Parathyroid adenoma (tissue), 2 donors: ENCODE results near the gene SIX5.

Source experiments
- H2AFZ ChIP-seq: fragments of 300-600 bp; sonication (generic); one replicate; pipeline ENCODE4 v1.7.0; 2017; ENCODE audit warnings: antibody characterized with exemption, mild to moderate bottlenecking
- H3K27ac ChIP-seq: fragments of 300-600 bp; sonication (generic); one replicate; pipeline ENCODE4 v1.7.0; 2017
- H3K27me3 ChIP-seq: fragments of 300-600 bp; sonication (generic); one replicate; pipeline ENCODE4 v1.7.0; 2017; ENCODE audit warnings: low read length; ENCODE audit not compliant: control insufficient read depth, insufficient read depth
- H3K36me3 ChIP-seq: fragments of 300-600 bp; sonication (generic); one replicate; pipeline ENCODE4 v1.7.0; 2017; ENCODE audit warnings: low read length; ENCODE audit not compliant: control insufficient read depth, insufficient read depth
- H3K4me1 ChIP-seq: fragments of 300-600 bp; sonication (generic); one replicate; pipeline ENCODE4 v1.7.0; 2017; ENCODE audit warnings: control low read depth
- H3K4me2 ChIP-seq: fragments of 300-600 bp; sonication (generic); one replicate; pipeline ENCODE4 v1.7.0; 2017; ENCODE audit warnings: low read length
- H3K4me3 ChIP-seq: fragments of 300-600 bp; sonication (generic); one replicate; pipeline ENCODE4 v1.7.0; 2017; ENCODE audit warnings: low read depth, low read length
- H3K79me2 ChIP-seq: fragments of 300-600 bp; sonication (generic); one replicate; pipeline ENCODE4 v1.7.0; 2017; ENCODE audit warnings: control low read depth
- H3K9ac ChIP-seq: fragments of 300-600 bp; sonication (generic); one replicate; pipeline ENCODE4 v1.7.0; 2017; ENCODE audit warnings: mild to moderate bottlenecking
- H3K9me3 ChIP-seq: fragments of 300-600 bp; sonication (generic); one replicate; pipeline ENCODE4 v1.7.0; 2017; ENCODE audit warnings: low read length; ENCODE audit not compliant: control insufficient read depth
- TF ChIP-seq, protein P1 (sequence below): fragments of 300-600 bp; sonication (generic); IDR thresholded peaks from one replicate; pipeline ENCODE4 v1.7.0; 2017; ENCODE audit warnings: antibody characterized with exemption, mild to moderate bottlenecking
- donor health status: primary hyperparathyroidism.

Gene SIX5

DNA sequence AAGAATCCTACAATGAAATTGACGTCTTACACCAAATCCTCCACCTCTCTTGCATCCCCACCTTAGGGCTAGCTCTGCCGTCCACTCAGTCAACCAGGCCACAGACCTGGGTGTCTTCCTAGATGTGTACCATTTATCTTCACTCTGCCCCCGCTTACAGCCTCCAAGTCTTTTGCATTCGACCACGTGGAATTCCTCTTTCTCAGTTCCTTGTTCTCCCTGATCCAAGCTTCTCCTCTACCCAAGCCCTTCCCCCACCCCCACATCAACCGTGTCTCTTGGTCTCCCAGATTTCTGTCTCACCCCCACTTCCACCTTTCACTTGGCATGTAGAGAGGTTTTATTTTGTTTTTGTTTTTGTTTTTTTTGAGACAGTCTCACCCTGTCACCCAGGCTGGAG lies 24.8 kb upstream of the SIX5 start:
- H3K27ac ChIP-seq = no peak overlapping the region
- H3K36me3 ChIP-seq = no peaks in the 10 kb centered on the region
- H3K9ac ChIP-seq = no peak overlapping the region
- TF ChIP-seq, protein P1, sequence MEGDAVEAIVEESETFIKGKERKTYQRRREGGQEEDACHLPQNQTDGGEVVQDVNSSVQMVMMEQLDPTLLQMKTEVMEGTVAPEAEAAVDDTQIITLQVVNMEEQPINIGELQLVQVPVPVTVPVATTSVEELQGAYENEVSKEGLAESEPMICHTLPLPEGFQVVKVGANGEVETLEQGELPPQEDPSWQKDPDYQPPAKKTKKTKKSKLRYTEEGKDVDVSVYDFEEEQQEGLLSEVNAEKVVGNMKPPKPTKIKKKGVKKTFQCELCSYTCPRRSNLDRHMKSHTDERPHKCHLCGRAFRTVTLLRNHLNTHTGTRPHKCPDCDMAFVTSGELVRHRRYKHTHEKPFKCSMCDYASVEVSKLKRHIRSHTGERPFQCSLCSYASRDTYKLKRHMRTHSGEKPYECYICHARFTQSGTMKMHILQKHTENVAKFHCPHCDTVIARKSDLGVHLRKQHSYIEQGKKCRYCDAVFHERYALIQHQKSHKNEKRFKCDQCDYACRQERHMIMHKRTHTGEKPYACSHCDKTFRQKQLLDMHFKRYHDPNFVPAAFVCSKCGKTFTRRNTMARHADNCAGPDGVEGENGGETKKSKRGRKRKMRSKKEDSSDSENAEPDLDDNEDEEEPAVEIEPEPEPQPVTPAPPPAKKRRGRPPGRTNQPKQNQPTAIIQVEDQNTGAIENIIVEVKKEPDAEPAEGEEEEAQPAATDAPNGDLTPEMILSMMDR = no peak
- H3K4me1 ChIP-seq = peaks cover 7% of the 10 kb centered on the region
- H3K27me3 ChIP-seq = no peaks in the 10 kb centered on the region
- H3K9me3 ChIP-seq = no peaks in the 10 kb centered on the region
- H3K4me3 ChIP-seq = no peak overlapping the region
- H3K79me2 ChIP-seq = peaks cover 3% of the 10 kb centered on the region
- H3K4me2 ChIP-seq = no peak overlapping the region
- no peak overlapping the region for H2AFZ ChIP-seq

DNA sequence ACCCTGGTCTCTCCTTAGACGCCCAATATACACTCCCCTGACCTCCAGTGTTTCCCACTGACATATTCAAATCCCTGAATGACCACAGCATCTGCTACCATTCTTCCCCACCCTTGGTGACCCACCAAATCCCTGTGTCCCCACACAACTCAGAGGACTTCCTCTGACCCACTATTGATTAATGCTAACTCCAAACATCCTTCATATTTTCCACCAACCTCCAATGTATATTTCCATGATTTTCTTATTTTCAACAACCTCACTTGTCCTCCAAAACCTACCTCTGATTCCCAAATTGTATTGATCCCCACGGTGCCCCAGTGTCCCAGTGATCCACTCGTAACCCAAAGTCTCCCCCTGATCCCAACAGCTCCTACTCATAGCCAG lies 24.1 kb upstream of the SIX5 start:
- no peak overlapping the region for H3K9ac ChIP-seq

DNA sequence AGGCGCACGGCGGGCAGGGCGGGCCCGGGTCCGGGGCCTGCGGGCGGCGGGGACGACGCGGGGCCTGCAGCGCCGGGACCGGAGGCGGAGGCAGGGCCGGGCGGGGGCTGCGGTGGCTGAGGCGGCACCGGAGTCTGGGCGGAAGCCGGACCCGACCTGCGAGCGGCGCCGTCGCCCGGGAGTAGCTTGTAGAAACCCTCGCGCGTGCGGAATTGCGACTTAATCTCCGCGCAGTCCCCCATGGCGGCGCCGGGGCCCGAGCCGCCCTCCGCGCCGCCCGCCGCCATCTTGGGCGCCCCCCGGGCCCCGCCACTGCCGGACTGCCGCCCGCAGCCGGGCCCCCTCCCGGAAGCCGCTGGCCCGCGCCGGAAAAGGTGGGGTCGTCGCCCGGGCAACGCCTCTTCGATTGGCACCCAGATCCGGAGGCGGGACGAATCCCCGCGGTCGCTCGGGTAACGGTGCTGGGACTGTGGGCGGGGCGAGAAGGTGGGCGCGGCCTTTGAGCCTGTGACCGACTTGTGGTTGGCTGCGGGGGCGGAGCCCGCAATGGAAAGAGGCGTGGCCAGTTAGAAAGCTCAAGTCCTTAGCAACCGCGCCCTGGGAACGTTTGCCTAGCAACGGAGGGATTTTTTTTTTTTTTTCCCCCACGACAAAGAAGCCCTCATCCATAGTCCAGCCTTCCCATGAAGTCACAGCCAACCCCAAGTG lies 23.6 kb upstream of the SIX5 start, which contains the start of gene DMWD:
TSS of gene DMWD (minus strand) at position 376 of the 708 bp plus-strand sequence. CDS start at position 287, 89 bp downstream.
- peak within 1 kb of the TSS; percentile 96 for H3K4me2 ChIP-seq
- TF ChIP-seq, protein P1 = no peak
- H3K27me3 ChIP-seq = no peaks in the 10 kb centered on the region
- H3K9ac ChIP-seq = no peak within 1 kb of the TSS
- H3K27ac ChIP-seq = peak within 1 kb of the TSS; percentile 77
- H3K36me3 ChIP-seq = no peaks in the 10 kb centered on the region
- peaks cover 3% of the 10 kb centered on the region for H3K79me2 ChIP-seq
- H2AFZ ChIP-seq = peak within 1 kb of the TSS; percentile 79
- H3K4me3 ChIP-seq = peak within 1 kb of the TSS; percentile 73
- peaks cover 7% of the 10 kb centered on the region for H3K4me1 ChIP-seq
- no peaks in the 10 kb centered on the region for H3K9me3 ChIP-seq

More for the DNA sequence above, 24.1 kb upstream of the SIX5 start:
- Histone ChIP-seq H3K36me3 (no peaks in the 10 kb centered on the region), H3K4me3 (peak overlapping the region; percentile 8), H3K79me2 (peaks cover 3% of the 10 kb centered on the region), H3K4me1 (peaks cover 7% of the 10 kb centered on the region), H2AFZ (peak overlapping the region; percentile 79), H3K27ac (peak overlapping the region; percentile 77), H3K27me3 (no peaks in the 10 kb centered on the region), H3K4me2 (peak overlapping the region; percentile 29), H3K9me3 (no peaks in the 10 kb centered on the region)
- TF ChIP-seq, protein P1 = no peak

DNA sequence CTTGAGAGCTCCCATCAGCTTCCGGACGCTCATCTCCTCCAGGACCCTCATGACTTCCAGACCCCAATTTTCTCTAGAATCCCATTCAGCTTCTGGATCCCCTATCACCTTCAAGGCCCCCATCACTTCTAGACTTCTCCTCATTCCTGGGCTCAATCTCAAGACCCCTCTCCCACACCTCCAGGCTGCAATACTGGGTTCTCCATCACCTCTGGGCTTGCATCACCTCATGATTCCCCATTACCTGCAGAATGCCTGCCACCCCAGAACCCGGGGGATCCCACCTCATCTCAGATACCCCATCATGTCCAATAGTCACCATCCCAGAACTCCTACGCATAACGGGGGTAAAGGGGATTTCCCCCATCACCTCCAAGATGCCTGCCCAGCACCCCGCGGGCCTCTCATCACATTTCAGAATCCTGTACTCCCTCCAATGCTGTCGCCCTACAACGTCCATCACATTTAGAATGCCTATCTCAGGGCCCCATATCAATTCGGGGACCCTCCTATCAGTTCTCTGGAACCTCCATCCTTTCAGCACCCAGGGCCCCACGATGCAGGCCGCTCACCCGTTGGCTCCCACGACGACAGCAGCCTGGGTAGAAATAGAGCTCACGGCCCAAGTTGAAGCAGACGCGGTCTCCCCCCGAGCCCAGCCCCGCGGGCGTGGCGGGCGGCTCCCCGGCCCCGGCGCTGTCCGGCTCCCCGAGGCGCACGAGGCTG lies 22.9 kb upstream of the SIX5 start:
- peak overlapping the region; percentile 96 for H3K4me2 ChIP-seq
- H3K27me3 ChIP-seq = no peaks in the 10 kb centered on the region
- peaks cover 3% of the 10 kb centered on the region for H3K79me2 ChIP-seq
- peaks cover 7% of the 10 kb centered on the region for H3K4me1 ChIP-seq
- no peaks in the 10 kb centered on the region for H3K9me3 ChIP-seq
- H3K4me3 ChIP-seq = peak overlapping the region; percentile 73
- no peaks in the 10 kb centered on the region for H3K36me3 ChIP-seq
- H3K27ac ChIP-seq = peak overlapping the region; percentile 55
- TF ChIP-seq, protein P1 = no peak
- H3K9ac ChIP-seq = no peak overlapping the region
- H2AFZ ChIP-seq = peak overlapping the region; percentile 48
